Measurements from ENCODE around the gene PGPEP1.
"Not testable (repeated sequence)": the region's sequence is repeated elsewhere in the genome, so short reads cannot be mapped to it uniquely, and the experiment has no call there.

The PGPEP1 gene

GRCh38 chr19:18390065-18390907 lies 49.9 kb downstream of the PGPEP1 start:
- no peak for DNase-seq (ENCODE audit: low read depth)

GRCh38 chr19:18391509-18392075 lies 51.2 kb downstream of the PGPEP1 start:
- no peak for DNase-seq (ENCODE audit: low read depth)

DNA sequence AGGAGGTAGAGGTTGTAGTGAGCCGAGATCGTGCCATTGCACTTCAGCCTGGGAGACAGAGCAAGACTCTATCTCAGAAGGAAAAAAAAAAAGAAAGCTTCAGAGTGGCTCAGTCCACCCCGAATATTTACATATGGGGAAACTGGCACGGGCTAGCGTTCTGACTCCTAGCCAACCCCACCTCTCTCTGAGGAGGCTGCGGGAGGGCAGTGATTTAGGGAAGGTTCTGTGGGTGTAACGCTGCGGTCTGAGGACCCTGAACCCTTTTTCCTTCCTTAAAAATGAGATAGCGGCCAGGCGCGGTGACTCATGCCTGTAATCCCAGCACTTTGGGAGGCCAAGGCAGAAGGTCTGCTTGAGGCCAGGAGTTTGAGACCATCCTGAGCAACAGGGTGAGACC lies 52.0 kb downstream of the PGPEP1 start:
- DNase-seq (ENCODE audit: low read depth), result no peak

DNA sequence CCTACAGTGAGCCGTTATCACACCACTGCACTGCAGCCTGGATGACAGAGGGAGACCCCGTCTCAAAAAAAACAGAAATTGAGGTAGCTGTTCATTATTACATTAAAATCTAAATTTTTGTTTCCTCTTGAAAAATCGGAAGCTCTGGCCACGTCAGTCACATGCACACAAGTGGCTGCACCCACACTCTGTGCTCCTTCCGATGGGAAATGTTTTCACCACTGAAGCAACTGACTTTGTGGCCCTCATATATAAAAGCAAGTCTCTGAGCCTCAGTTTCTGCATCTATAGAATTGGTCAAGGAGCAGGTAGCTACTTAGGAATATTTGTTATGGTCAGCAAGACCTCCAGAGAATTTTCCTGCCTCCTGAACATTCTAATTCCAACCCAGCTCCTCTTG lies 52.5 kb downstream of the PGPEP1 start:
- DNase-seq (ENCODE audit: low read depth), result no peak

DNA sequence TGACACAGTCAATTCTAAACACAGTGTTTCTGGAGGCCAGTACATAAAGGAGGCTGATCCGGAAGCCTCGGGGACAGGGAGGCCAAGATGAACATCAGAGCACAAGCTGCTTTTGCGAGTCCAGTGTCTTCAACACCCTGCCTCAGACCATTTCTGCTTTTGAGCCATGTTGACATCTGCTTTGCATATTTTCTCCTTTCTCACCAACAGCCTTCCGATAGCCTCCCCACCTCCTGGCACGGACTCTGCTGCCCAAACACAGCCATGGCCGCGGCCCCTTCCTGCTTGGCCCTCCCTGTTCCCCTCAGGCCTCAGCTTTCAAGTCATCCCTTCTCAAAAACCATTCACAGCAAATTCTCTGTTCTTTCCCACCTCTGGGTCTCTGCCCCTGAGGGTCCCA lies 53.4 kb downstream of the PGPEP1 start:
- DNase-seq (ENCODE audit: low read depth), result no peak

GRCh38 chr19:18396471-18397241 lies 56.3 kb downstream of the PGPEP1 start:
- no peak for DNase-seq (ENCODE audit: low read depth)

- DNase-seq (ENCODE audit: low read depth), result no peak
These were observed 57.1 kb downstream of the PGPEP1 start, which contains the start of gene LRRC25 for GRCh38 chr19:18397242-18398202. Gene LRRC25 (minus strand): TSS chr19:18397622. CDS start chr19:18396963, 659 bp downstream.

- DNase-seq (ENCODE audit: low read depth), result no peak
These were observed 58.6 kb downstream of the PGPEP1 start for GRCh38 chr19:18399008-18399407.

DNA sequence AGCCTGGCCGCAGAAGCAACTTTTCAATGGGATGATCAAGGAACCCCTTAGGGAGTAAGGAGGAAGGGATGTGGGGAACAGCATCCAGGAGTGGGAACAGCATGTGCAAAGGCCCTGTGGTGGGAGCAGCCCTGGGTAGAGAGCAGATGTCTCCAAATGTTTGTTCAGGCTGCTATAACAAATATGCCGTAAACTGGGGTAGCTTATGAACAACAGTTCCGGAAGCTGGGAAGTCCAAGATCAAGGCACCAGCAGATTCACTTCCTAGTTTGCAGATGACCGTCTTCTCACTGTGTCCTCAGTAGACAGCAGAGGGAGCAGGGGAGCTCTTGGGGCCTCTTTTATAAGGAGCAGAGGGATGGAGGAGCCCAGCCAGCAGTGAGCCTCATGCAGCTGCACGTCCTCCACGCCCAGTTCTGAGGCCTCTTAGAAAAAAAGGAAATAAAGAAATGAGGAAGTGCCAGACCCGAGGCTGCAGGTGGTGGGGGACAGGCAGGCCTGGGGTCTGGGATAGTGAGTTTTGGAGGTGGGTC lies 61.2 kb downstream of the PGPEP1 start:
- DNase-seq (ENCODE audit: low read depth), result no peak

- DNase-seq (ENCODE audit: low read depth), result not testable (repeated sequence)
These were observed 62.3 kb downstream of the PGPEP1 start for GRCh38 chr19:18402455-18403248.

GRCh38 chr19:18405754-18406153 lies 65.4 kb downstream of the PGPEP1 start:
- not testable (repeated sequence) for DNase-seq (ENCODE audit: low read depth)

- DNase-seq (ENCODE audit: low read depth), result no peak
These were observed 66.4 kb downstream of the PGPEP1 start for GRCh38 chr19:18406749-18407148.

- DNase-seq (ENCODE audit: low read depth), result no peak
These were observed 67.7 kb downstream of the PGPEP1 start for GRCh38 chr19:18408053-18408476.

- no peak for DNase-seq (ENCODE audit: low read depth)
These were observed 72.3 kb downstream of the PGPEP1 start for GRCh38 chr19:18412610-18413239.

DNA sequence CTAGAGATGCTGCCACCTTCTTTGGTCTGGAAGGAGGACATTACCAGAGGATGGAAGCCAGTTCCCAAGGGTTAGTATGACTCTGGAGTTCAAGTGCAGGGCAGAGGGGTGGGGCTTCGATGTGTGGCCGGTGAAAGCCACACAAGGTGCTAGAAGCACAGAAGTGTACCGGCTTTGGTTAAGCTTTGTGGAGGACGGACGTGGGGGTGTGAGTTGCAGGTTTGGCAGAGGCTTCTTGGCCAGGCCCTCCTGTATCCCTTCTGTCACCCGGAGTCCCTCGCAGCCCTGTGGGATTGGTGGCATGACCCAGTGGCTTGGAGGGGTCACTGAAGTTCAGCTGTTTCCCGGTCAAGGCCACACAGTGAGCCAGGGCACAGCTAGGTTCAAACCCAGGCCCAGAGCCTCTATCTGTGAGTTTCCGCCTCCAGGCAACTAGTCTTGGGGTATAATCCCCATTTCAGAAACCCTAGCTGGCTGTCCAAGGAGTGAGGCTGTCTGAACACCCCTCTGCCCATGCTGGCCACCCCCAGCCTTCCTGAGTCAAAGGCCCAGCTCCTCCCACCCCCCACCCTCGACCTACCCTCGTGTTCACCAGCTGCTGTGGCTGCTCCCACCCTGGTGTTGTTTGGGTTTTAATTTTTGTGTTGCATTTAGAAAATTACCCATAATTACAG lies 74.2 kb downstream of the PGPEP1 start:
- DNase-seq (ENCODE audit: low read depth), result no peak

DNA sequence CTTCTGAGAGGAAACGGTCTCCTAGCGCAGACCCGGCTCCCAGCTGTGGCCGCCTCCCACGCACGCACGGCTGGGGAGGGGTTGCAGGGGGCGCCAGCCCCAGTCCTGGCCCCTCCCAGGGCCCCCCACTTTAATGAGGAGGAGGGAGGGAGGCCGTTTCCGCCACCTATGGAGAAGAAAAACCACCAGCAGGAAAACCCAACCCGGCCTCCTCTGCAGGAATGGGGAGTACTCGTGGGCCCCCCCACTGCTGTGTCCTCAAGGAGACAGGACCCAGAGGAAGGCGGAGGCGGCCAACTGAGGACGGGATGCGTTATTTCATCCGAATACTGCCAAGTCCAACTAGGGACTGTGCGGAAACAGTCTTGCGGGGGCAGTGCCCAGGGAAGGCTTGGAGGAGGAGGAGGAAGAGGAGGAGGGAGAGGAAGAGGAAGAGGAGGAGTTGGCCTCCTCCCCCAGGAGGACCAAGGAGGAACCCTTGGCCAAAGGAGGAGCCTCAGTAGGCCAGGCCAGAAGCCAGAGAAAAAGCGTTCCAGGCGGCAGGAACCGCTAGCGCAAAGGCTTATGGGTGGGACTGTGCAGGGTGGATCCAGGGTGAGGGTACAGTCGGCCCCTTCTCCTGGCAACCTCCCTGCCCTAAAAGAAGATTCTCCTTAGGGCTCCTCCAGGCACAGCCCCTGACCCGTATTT lies 74.9 kb downstream of the PGPEP1 start:
- DNase-seq (ENCODE audit: low read depth), result no peak

- DNase-seq (ENCODE audit: low read depth), result no peak
These were observed 76.4 kb downstream of the PGPEP1 start for GRCh38 chr19:18416778-18417249.

DNA sequence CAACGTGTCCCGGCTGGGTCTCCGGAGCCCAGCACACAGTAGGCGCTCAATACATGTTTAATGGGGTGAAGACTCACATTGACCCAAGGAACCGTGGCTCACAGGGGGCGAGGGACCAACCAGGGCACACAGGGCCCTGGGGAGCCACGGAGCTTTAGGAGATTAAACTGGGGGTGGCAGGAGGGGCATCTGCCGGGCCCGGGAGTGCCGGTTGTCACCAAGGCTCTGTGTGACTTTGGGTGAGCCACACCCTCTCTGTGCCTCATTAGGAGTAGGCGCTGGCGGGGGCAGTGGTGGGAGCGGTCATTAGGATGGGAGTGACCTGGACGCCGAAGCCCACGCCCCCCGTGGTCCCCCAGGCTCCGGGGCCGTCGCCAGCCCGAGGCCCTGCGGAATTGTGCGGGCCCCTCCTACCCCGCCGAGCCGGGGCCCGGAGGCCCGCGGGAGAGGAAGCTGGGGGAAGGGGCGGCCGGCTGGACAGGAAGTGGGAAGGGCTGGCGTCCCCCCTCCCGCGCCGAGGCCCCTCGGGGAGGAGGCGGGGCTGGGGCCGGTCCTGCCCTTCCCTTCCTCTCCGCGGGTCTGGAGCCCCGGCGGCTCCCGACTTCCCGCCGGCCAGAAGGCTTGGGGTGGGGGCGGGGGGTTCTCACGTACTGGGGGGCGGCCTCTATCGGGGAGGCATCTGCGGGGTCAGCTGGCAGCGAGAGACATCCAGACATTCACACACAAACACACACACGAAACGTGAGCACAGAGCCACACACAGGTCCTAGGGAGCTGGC lies 77.0 kb downstream of the PGPEP1 start:
- no peak for DNase-seq (ENCODE audit: low read depth)

All from stimulated activated CD8-positive, alpha-beta memory T cell treated with anti-CD3 and anti-CD28 coated beads, Interleukin-15, amount 100 ng/mL, for 24 hours (primary cell).